Endometrial microvascular endothelial cells (primary cell): ENCODE measurements around the gene TMPRSS2. TPM values are rescaled to one million over a fixed set of nuclear protein-coding genes. Genes with fewer than 3 reads are reported as not detected.
"Not testable (repeated sequence)": the region's sequence is repeated elsewhere in the genome, so short reads cannot be mapped to it uniquely, and the experiment has no call there.

Source experiments
- in situ Hi-C: cut with HindIII; loops from 2 replicates; pipeline ENCODE4 v1.10.0; 2017; ENCODE audit warnings: low sequenced_read_pairs, low pct_unique_long_range_greater_than_20kb; ENCODE audit errors: inconsistent ontology term
- total RNA-seq: library from RNA; depleted of rRNA; stranded (reverse); fragments of >200 nt; gene quantifications from one replicate; pipeline ENCODE4 v1.2.3, GENCODE V29; 2015; ENCODE audit errors: inconsistent ontology term

Gene TMPRSS2
- total RNA-seq, 1 donor from 2014 or later = 0.09 TPM

DNA sequence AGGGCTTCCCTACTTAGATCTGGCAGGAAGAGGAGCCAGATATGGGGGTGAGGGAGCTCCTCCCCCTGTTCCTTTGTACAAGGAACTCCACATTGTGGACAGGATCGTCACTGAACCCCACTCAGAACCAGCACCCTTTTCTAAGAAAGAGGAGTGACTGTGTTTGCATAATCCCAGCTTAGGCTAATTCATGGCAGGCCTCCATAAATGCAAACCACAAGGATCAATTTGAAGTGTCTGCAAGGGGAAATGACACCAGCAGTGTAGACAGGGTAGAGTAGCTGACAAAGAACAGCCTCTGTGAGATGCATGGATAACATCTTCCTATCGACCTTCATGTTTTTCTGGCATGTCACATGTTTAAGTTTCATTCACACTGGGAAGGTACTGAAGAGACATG is 70.2 kb downstream of the TMPRSS2 start:
- in situ Hi-C loops = no loop called here

DNA sequence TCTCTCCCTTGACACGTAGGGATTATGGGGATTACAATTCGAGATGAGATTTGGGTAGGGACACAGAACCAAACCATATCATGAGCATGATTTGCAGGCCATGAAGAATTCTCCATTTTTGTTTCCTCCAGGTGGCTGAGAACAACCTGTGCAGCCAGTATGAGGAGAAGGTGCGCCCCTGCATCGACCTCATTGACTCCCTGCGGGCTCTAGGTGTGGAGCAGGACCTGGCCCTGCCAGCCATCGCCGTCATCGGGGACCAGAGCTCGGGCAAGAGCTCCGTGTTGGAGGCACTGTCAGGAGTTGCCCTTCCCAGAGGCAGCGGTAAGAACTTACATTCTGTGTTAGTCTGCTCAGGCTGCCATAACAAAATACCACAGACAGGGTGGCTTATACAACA is 72.3 kb downstream of the TMPRSS2 start:
- in situ Hi-C loops = no loop called here

DNA sequence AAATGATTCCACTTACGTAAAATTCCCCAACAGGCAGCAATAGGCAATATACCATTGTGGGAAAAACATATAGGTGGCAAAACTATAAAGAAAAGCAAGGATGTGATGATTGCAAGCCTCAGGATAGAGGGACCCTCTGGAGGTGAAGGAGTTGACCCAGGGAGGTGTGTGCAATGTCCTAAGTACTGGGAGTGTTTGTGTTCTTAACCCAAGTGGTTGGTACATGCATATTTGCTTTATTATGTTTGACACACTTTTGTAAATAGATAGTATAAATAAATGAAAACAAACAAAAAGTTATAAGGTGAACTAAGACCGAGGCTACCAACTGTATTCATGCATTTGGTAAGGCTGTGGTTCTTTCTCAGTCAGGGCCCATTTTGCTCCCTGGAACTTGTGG is 74.4 kb downstream of the TMPRSS2 start:
- in situ Hi-C loops = no loop called here

DNA sequence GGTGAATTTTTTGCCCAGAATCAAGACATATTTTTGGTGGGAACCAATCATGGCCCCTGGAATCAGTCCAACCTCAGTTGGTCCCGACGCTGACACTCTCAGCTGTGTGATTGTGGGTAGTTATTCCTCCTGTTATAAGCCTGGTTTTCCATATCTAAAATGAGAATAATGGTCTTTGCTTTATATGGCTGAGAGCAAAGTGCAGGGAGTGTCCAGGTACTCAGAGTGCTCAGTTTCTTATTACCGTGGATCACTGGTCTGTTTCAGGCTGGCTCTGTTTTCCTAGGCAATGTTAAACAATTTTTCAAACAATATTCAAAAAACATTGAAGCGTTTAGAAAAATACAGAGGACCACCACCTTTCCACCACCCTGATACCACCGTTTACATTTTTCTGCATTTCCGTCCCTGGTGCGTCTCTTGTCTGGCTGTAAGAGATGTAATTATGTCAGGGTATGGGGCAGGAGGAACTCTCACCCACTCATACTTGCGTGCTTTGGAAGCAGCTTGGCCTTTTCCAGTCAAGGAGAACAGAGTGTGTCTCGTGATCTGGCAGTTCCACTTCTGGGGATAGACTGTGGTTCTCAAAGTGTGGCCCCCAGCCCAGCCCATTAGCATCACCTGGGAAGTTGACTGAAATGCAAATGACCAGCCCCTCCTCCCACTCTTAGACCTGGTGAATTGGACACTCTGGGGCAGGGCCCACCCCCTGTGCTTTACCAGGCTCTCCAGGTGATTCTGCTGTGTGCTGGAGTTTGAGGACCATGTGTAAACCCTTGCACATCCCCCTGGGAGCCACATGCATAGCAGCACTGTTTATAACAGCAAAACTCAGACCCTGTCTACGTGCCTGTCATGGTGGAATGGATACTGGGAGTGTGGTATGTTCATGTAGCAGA is 75.1 kb downstream of the TMPRSS2 start:
- in situ Hi-C loops = no loop called here

DNA sequence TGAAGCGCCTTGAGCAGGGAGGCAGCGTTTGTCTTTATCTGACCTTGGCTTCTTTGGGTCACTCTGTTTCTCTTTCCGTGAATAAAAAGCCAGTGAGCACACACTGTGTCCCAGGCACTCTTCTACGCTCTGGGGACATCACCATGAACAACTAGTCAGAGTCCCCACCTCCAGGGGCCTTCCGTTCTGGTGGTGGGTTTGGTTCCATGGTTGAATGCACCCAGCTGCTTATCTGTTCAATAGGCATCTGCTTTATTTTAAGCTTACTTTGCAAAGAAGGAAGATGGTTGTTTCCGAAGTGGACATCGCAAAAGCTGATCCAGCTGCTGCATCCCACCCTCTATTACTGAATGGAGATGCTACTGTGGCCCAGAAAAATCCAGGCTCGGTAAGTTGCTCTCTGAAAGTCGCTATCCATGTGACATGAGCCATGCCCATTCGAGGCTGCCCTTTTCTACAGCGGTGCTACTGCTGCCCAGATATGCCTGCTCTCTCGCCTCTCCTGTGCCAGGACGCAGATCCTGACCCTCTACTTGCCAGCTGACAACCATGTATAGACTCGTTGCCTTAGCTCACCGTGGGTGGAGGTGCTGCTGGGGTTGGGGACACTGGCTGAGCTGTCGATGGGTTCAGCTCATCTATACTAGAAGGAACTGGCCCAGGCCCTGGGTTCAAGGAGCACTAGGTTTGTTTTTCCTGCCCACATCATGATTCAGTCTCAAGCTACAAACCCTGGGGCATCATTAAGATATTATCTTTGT is 76.0 kb downstream of the TMPRSS2 start:
- in situ Hi-C loops = no loop called here

DNA sequence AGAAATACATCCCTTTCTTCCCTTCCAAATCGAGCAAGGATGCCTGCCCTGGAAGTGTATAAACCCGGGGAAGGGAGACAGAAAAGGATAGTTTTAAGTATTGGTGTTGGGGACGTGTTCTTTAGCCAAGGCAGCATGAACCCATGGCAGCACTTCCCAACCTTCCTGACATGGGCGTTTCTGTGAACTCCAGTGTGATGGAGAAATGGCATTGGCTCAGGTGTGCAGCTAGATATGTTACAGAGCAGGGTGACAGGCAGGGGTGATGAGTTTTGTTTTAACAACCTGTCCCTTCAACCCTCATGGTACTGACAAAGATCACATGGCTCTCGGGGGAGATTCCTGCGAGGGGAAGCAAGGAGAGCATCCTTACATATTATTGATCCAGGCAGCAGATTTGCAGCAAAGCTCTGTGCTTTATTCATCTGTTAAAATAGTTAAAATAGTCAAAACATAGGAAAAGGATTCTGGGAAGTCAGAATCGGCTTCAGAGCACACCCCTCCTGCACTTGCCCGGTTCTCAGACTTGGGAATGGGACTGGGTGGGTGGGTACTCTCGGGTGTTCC is 78.0 kb downstream of the TMPRSS2 start:
- in situ Hi-C loops = no loop called here

DNA sequence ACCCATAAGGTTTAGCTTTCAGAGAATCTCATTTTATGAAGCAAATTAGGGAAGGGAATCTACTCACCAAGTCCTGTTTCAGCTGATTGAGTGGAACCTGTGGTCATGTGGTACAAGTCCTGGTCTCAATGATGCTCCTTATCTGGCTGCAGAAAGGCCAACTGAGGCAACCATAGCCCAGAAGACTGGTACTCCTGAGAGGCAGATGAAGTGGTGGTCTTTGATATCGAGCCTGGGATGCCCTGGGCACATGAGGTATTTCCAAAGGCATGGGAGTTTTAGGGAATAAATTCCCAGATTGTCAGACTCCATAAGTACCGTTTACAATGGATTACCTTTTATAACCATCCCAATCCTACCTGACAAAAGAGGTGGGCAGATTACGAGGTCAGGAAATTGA is 78.7 kb downstream of the TMPRSS2 start:
- in situ Hi-C loops = no loop called here

DNA sequence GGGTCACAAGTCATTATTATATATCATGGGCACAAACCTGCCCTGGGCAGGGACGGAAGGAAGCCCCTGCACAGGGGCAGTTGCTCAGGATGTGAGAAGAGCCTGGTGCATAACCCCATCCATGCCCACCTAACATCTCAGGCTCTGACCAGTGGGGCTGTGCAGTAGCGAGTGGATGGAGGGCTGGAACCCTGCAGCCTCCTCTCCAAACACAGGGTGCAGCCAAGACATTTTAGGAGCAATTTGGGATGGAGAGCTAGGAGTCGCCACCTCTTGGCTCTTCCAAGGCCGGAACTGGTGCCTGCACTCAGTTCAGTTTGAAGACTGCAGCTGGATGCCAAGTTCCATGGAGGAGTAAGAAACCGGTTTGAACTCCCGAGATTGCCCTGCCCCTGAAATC is 79.1 kb downstream of the TMPRSS2 start:
- in situ Hi-C loops = no loop called here

DNA sequence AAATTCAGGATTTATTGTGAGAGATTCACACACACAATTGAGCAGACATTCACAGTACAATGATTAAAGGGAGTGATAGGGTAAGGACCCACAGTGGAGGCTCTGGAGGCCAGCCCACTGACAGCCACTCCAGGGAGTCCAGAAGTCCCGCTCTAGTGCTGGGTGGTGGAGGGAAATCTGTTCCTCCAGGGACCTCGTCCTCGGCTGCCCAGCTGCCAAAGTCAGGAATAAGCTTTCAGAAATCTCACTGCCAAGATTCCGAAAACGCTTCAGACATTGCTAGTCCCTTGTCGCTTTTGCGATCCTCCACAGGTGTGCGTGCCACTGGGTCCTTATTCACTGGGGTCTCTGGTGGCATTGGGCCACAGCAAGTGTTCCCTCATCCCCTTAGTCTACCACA is 79.6 kb downstream of the TMPRSS2 start:
- in situ Hi-C loops = no loop called here

DNA sequence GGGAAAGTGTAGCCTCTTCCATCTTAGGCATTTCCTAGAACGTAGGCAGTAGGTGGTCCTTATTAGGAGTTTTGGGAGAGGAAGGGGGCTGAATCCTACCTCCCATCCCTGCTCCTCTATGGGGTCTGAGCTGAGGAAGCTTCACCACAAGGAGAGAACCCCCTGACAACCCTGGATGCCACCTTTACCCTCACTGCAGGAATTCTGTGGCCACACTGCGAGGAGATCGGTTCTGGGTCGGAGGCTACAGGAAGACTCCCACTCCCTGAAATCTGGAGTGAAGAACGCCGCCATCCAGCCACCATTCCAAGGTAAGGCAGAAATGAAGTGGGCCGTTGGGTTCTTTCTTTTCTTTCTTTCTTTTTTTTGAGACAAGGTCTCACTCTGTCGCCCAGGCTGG is 80.4 kb downstream of the TMPRSS2 start:
- in situ Hi-C loops = no loop called here

DNA sequence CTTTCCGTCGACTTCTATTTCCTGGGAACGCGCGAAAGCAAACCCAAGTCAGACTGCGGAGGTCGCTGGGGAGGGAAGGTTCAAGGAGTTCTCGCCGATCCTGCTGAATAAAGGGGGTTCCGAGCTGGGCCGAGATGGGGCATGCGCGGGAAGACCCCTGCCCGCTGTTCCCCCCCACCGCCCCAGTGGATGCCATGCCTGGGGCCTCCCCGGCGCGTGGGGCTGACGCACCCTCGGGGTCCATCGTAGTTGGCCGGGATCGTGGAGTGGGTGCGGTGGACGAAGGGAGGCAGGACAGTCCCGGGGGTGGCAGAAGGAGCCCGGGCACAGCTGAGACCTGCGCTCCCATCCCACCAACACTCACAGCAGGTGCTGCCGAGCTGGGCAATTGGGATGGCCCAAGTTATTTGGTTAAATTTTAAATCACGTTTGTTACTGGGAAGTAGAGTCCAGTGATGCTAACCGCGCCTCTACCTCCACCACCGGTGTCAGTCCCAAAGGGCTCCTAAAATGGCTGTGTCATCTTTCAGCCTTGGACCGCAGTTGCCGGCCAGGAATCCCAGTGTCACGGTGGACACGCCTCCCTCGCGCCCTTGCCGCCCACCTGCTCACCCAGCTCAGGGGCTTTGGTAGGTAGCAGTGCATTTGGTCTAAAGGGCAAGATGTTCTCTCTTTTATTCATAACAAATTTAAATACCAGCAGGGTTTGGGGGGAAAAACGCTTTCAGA is 81.1 kb downstream of the TMPRSS2 start:
- in situ Hi-C loops = no loop called here

DNA sequence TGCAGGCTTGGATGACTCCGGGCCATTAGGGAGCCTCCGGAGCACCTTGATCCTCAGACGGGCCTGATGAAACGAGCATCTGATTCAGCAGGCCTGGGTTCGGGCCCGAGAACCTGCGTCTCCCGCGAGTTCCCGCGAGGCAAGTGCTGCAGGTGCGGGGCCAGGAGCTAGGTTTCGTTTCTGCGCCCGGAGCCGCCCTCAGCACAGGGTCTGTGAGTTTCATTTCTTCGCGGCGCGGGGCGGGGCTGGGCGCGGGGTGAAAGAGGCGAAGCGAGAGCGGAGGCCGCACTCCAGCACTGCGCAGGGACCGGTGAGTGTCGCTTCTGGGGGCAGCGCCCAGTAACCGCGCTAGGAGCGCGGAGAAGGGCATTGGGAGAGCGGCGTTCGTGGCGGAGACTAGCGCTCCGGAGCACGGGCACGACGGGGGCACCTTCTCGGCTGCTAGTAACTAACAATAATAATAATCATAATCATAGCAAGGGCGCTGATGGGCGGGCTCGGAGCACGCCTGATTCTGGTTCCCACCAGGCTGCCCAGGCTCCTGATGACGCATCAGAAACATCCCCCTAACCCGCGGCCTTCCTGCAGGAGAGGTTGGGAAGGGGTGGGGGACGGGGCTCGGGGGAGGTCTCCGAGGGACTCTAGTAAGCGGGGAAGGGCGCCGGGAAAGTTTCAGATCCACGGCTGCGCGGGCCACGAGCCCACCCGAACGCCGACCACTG is 81.8 kb downstream of the TMPRSS2 start, which contains the start of gene MX1:
Gene MX1 (plus strand): TSS at position 286 of the 722 bp plus-strand sequence. CDS start 5,832 bp downstream, outside the sequence.
- in situ Hi-C loops = no loop called here

DNA sequence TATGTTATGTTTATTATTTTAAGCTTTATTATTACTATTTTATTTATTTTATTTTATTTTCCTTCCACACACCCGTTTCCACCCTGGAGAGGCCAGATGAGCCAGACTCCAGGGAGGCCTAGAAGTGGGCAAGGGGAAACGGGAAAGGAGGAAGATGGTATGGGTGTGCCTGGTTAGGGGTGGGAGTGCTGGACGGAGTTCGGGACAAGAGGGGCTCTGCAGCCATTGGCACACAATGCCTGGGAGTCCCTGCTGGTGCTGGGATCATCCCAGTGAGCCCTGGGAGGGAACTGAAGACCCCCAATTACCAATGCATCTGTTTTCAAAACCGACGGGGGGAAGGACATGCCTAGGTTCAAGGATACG is 82.4 kb downstream of the TMPRSS2 start:
- in situ Hi-C loops = no loop called here

DNA sequence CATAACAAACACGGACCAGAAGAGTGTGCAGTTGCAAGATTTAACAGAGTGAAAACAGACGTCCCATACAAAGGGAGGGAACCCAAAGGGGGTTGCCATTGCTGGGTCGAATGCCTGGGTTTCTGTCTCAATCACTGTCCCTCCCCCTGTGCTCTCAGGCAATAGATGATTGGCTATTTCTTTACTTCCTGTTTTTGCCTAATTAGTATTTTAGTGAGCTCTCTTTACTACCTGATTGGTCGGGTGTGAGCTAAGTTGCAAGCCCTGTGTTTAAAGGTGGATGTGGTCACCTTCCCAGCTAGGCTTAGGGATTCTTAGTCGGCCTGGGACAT is 84.7 kb downstream of the TMPRSS2 start:
- in situ Hi-C loops = not testable (repeated sequence)

DNA sequence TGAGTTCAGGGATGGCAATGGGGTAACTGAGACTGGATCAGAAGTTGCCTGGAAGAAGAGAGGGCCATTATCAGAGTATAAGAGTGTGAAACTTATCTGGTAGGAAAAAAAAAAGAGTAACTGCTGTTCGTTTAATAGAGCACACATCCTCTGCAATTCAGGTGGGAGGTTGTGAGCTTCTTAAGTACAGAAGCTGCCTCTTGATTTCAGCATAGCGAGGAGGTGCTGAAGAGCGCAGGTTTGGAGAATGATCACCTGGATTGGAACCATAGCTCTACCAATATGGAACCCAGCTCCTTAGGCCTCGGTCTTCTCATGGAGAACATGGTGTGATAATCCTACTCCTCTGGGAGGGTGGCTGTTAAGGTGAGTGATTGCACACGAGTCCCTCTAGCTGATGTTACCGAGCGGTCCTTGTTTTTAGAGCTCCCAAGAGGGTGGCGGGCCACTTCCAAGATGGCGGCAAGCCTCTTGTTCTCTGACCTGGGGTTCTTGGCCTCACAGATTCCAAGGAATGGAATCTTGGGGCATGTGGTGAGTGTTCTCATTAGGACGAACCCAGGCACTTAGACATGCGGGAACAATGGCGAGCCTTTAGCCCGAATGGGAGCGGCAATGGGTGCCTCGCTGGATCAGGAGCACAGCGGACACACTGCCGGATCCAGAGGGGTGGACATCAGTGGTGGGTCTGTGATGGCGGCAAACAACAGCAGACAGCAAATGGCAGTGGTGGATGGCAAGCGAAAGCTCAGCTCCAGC is 85.2 kb downstream of the TMPRSS2 start:
- in situ Hi-C loops = no loop called here

DNA sequence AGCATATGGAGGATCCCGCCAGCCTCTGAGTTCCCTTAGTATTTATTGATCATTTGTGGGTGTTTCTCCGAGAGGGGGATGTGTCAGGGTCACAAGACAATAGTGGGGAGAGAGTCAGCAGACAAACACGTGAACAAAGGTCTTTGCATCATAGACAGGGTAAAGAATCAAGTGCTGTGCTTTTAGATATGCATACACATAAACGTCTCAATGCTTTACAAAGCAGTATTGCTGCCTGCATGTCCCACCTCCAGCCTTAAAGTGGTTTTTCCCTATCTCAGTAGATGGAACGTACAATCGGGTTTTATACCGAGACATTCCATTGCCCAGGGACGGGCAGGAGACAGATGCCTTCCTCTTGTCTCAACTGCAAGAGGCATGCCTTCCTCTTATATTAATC is 87.0 kb downstream of the TMPRSS2 start:
- in situ Hi-C loops = not testable (repeated sequence)

DNA sequence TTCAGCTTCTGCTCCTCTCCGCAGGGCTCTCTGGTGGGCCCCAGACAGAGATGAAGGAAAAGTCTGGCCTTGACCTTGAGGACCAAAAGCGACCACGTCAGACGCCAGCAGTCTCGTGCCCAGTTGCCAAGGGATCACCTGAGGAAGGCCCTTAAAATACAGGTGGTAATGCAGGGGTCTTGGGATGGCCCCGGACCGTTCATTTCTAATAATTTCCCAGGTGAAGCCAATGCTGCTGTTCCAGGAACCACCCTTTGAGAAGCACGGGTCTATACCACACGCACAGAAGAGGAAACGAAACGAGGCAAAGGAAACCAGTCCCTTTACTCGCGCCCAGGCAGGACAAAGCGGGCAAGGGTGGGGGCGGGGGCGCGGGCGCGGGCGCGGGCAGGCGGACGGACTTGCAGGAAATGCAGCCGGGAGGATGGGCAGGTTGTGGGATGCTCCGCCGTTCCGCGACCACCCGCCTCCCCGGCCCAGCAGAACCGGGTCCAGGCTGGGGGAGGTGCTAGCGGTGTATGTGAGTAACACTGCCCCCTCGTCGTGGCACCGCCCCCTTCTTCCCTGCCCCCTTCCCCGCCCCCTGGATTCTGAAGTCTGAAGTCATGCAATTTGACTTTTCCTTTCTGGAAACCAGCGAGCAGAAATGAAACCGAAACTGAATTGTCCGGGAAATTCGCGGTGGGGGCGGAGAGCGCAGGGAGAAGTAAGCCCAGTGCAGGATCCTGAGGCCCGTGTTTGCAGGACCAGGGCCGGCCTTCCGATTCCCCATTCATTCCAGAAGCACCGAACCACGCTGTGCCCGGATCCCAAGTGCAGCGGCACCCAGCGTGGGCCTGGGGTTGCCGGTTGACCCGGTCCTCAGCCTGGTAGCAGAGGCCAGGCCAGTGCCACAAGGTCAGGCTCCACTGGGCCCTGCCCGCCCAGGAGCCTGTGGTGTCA is 87.8 kb downstream of the TMPRSS2 start:
- in situ Hi-C loops = no loop called here
